Esophagus squamous epithelium (tissue), 5 donors: ENCODE measurements around the gene CYP2C18. TPM values are rescaled to one million over a fixed set of nuclear protein-coding genes. Genes with fewer than 3 reads are reported as not detected.

ENCODE experiments used
- DNase-seq: peaks from one replicate; lab custom pipeline; 2025; lab: John Stamatoyannopoulos, UW
- H3K27ac ChIP-seq, 4 donors: fragments of 200-600 bp; sonication (generic); one replicate each; pipeline ENCODE4 v1.5.1; 2016 to 2019; ENCODE audit warnings: mild to moderate bottlenecking in 1 of 4
- H3K27me3 ChIP-seq, 4 donors: fragments of 200-600 bp; sonication (generic); 1 replicate in 3 of 4; 2 replicates in 1 of 4; pipeline versions ENCODE4 v1.5.1 to v1.6.0; 2017 to 2021; ENCODE audit warnings: antibody characterized with exemption in 1 of 4
- H3K36me3 ChIP-seq, 3 donors: fragments of 200-600 bp; sonication (generic); one replicate each; pipeline ENCODE4 v1.5.1; 2016 to 2019
- H3K4me1 ChIP-seq, 3 donors: fragments of 200-600 bp; sonication (generic); one replicate each; pipeline ENCODE4 v1.5.1; 2017 to 2019
- H3K4me3 ChIP-seq, 4 donors: fragments of 200-600 bp; sonication (generic); 1 replicate in 3 of 4; 2 replicates in 1 of 4; pipeline ENCODE4 v1.5.1; 2016 to 2019; ENCODE audit warnings: mild to moderate bottlenecking in 2 of 4, moderate library complexity in 1 of 4
- H3K9me3 ChIP-seq, 3 donors: fragments of 200-600 bp; sonication (generic); one replicate each; pipeline ENCODE4 v1.5.1; 2016 to 2019
- POLR2A ChIP-seq, 4 donors: fragments of 450-650 bp; IDR thresholded peaks; one replicate each; pipeline ENCODE4 v1.6.1; 2017; ENCODE audit warnings: antibody characterized with exemption in 4 of 4, mild to moderate bottlenecking in 4 of 4, moderate library complexity in 3 of 4
- WGBS, 2 donors: methylation state at CpG; one replicate each; pipeline ENCODE4 v1.1.5; 2018; 5-methylcytosine and 5-hydroxymethylcytosine counted together
- intact Hi-C: fragments of 100-400 bp; cut with DNase I; formaldehyde crosslinking; loops from one replicate; pipeline ENCODE4 v1.15.0; 2022
- total RNA-seq, 4 donors: library from RNA; depleted of rRNA; stranded (reverse); fragments of >200 nt; gene quantifications; one replicate each; pipeline ENCODE4 v1.1.0, GENCODE V29; 2016
- TF ChIP-seq, protein P1 (sequence below), 6 experiments: fragments of 450-650 bp in 4 of 6; fragments of 200-600 bp in 2 of 6; sonication (generic) in 2 of 6; IDR thresholded peaks; one replicate each; pipeline ENCODE4 v1.5.1; 2016 to 2019; ENCODE audit warnings: antibody characterized with exemption in 6 of 6, mild to moderate bottlenecking in 4 of 6, moderate library complexity in 4 of 6
- donor health status: DM: yes; HTN: yes; CAD: no.

Gene CYP2C18
- total RNA-seq, 4 donors from 2014 or later = 28.0 to 53.5 (median 39.8) TPM

DNA sequence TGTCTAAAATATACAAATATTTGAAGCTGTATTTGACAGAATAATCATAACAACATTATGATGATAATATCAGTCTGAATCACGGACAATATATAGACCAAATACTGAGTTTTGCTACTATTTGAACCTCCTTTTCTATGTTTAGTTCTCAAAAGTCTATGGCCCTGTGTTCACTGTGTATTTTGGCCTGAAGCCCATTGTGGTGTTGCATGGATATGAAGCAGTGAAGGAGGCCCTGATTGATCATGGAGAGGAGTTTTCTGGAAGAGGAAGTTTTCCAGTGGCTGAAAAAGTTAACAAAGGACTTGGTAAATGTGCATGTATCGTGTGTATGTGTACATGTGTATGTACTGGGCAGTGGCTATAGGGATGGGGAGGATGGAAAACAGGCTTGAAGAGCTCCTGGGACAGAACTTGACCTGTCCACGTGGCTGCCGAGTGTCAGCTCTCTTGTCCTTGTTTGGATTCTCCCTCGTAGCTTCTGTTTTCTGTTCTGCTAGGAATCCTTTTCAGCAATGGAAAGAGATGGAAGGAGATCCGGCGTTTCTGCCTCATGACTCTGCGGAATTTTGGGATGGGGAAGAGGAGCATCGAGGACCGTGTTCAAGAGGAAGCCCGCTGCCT lies 4.2 kb downstream of the CYP2C18 start:
- H3K9me3 ChIP-seq = no peaks in the 10 kb centered on the region
- H3K4me1 ChIP-seq = peaks cover 0 to 16% (median 0%) of the 10 kb centered on the region in 3 donors
- no peak overlapping the region for H3K4me3 ChIP-seq
- H3K36me3 ChIP-seq = peaks cover 0 to 20% (median 0%) of the 10 kb centered on the region in 3 donors
- no peak for DNase-seq
- TF ChIP-seq POLR2A (IDR thresholded peaks at IDR 0.05) = no peak
- TF ChIP-seq, protein P1, sequence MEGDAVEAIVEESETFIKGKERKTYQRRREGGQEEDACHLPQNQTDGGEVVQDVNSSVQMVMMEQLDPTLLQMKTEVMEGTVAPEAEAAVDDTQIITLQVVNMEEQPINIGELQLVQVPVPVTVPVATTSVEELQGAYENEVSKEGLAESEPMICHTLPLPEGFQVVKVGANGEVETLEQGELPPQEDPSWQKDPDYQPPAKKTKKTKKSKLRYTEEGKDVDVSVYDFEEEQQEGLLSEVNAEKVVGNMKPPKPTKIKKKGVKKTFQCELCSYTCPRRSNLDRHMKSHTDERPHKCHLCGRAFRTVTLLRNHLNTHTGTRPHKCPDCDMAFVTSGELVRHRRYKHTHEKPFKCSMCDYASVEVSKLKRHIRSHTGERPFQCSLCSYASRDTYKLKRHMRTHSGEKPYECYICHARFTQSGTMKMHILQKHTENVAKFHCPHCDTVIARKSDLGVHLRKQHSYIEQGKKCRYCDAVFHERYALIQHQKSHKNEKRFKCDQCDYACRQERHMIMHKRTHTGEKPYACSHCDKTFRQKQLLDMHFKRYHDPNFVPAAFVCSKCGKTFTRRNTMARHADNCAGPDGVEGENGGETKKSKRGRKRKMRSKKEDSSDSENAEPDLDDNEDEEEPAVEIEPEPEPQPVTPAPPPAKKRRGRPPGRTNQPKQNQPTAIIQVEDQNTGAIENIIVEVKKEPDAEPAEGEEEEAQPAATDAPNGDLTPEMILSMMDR (IDR thresholded peaks at IDR 0.05) = no peak
- H3K27ac ChIP-seq = no peak overlapping the region
- intact Hi-C loops = no loop called here
- H3K27me3 ChIP-seq = no peaks in the 10 kb centered on the region
- WGBS, 2 donors = 79 to 81% methylated on average over 11 of the region's 11 CpGs

DNA sequence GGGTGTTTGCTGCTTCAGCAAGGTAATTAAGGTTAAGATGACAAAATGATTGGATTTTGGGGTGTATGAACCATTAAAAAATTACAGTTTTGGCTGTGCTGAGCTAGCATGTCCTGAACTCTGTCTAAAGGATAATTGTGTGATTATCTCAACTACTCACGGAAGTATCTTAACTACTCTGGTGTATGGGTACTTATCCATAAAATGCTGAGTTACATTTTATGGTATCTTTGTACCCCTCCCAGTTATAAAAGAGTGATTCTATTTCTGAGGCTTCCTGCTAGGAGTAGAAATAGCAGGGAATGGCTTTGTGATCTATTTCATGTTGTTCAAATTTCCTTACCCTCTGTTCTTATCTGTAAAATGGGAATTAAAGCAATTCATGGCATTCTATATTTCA lies 22.6 kb downstream of the CYP2C18 start:
- no peak for TF ChIP-seq POLR2A (IDR thresholded peaks at IDR 0.05)
- TF ChIP-seq, protein P1 (IDR thresholded peaks at IDR 0.05) = no peak
- DNase-seq = no peak
- Histone ChIP-seq H3K4me3 (no peak overlapping the region), H3K9me3 (no peaks in the 10 kb centered on the region), H3K36me3 (peaks cover 0 to 26% (median 0%) of the 10 kb centered on the region in 3 donors), H3K27me3 (no peaks in the 10 kb centered on the region), H3K27ac (no peak overlapping the region), H3K4me1 (no peaks in the 10 kb centered on the region)
- 94% methylated on average over 1 of the region's 1 CpG for WGBS, 2 donors
- intact Hi-C loops = no loop called here

DNA sequence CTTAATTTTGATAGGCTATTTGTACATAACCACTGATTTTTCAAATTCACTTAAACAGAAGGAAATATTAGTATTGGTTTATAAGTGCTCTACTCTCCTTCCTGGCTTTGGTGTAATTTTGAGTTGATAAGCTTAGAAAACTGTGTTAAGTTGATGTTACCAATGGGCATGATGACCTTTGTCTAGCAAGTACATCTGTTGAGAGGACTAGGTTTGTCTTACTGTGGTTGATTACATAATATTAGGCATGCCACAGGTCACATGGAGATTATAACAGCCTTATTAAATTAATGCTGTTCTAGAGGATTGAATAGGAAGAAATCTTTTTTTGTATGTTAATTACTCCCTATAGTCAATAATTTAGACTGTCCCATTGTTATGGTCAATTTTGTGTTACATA lies 27.0 kb downstream of the CYP2C18 start:
- H3K9me3 ChIP-seq = no peaks in the 10 kb centered on the region
- no peaks in the 10 kb centered on the region for H3K4me1 ChIP-seq
- intact Hi-C loops = no loop called here
- TF ChIP-seq, protein P1 (IDR thresholded peaks at IDR 0.05) = no peak
- TF ChIP-seq POLR2A (IDR thresholded peaks at IDR 0.05) = no peak
- H3K4me3 ChIP-seq = no peak overlapping the region
- DNase-seq = no peak
- H3K27me3 ChIP-seq = no peaks in the 10 kb centered on the region
- no peak overlapping the region for H3K27ac ChIP-seq
- H3K36me3 ChIP-seq = peaks cover 0 to 10% (median 0%) of the 10 kb centered on the region in 3 donors

DNA sequence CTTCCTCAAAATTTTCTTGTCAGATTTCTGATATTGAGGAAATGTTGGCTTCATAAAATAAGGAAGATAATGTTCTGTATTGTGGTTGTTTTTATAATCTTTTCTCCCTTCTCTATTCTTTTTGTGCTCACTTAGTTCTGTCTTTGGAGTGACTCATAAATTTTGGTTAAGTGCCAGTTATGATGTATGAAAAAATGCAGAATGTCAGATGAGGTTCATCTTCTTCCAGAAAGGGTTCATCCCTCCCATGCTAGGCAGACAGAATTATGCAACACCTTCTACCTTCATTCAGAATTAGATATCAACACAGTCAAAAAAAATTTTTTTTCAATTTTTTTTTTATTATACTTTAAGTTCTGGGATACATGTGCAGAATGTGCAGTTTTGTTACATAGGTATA lies 42.3 kb downstream of the CYP2C18 start:
- H3K4me1 ChIP-seq = no peaks in the 10 kb centered on the region
- H3K36me3 ChIP-seq = peaks cover 0 to 25% (median 0%) of the 10 kb centered on the region in 3 donors
- H3K4me3 ChIP-seq = no peak overlapping the region
- no peak for DNase-seq
- intact Hi-C loops = no loop called here
- no peak overlapping the region for H3K27ac ChIP-seq
- no peaks in the 10 kb centered on the region for H3K9me3 ChIP-seq
- no peak for TF ChIP-seq POLR2A (IDR thresholded peaks at IDR 0.05)
- TF ChIP-seq, protein P1 (IDR thresholded peaks at IDR 0.05) = no peak
- H3K27me3 ChIP-seq = no peaks in the 10 kb centered on the region

DNA sequence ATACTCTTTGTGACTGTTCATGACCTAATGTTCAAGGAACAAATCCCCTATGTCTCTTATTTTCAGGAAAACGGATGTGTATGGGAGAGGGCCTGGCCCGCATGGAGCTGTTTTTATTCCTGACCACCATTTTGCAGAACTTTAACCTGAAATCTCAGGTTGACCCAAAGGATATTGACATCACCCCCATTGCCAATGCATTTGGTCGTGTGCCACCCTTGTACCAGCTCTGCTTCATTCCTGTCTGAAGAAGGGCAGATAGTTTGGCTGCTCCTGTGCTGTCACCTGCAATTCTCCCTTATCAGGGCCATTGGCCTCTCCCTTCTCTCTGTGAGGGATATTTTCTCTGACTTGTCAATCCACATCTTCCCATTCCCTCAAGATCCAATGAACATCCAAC lies 51.7 kb downstream of the CYP2C18 start:
- WGBS, 2 donors = 76 to 85% methylated on average over 2 to 3 of the region's 3 CpGs
- Histone ChIP-seq H3K27me3 (no peaks in the 10 kb centered on the region), H3K9me3 (peaks cover 0 to 5% (median 0%) of the 10 kb centered on the region in 3 donors), H3K27ac (no peak overlapping the region), H3K36me3 (no peaks in the 10 kb centered on the region), H3K4me1 (no peaks in the 10 kb centered on the region), H3K4me3 (no peak overlapping the region)
- TF ChIP-seq POLR2A (IDR thresholded peaks at IDR 0.05) = no peak
- TF ChIP-seq, protein P1 (IDR thresholded peaks at IDR 0.05) = no peak
- no peak for DNase-seq
- intact Hi-C loops = no loop called here
